ENCODE measurements around the gene PRDM16.
"Not testable (repeated sequence)": the region's sequence is repeated elsewhere in the genome, so short reads cannot be mapped to it uniquely, and the experiment has no call there.

Gene PRDM16

DNA sequence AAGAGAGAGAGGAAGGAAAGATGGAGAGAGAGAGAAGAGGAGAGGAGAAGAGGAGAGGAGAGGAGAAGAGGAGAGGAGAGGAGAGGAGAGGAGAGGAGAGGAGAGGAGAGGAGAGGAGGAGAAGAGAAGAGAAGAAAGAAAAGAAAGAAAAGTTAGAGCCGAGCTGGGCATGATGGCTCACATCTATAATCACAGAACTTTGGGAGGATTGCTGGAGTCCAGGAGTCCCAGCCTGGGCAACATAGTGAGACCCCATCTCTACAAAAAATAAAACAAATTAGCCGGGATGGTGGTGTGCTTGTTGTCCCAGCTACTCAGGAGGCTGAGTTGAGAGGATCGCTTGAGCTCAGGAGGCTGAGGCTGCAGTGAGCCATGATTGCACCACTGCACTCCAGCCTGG, 171.0 kb downstream of the PRDM16 start:
- not testable (repeated sequence) for H3K9me3 ChIP-seq (ENCODE audit: control insufficient read depth in 2 of 2, low read length in 2 of 2); H3K27ac ChIP-seq (ENCODE audit: low read depth in 2 of 2, low read length in 2 of 2); H3K4me1 ChIP-seq (ENCODE audit: control insufficient read depth in 2 of 2, insufficient read depth in 2 of 2, low read length in 2 of 2); H3K36me3 ChIP-seq (ENCODE audit: control insufficient read depth in 2 of 2, insufficient read depth in 2 of 2, low read length in 2 of 2); H3K9ac ChIP-seq (ENCODE audit: low read depth in 1 of 2, low read length in 2 of 2); H3K27me3 ChIP-seq (ENCODE audit: control insufficient read depth in 2 of 2, insufficient read depth in 2 of 2, low read length in 2 of 2); H3K4me3 ChIP-seq (ENCODE audit: low read length in 2 of 2)

DNA sequence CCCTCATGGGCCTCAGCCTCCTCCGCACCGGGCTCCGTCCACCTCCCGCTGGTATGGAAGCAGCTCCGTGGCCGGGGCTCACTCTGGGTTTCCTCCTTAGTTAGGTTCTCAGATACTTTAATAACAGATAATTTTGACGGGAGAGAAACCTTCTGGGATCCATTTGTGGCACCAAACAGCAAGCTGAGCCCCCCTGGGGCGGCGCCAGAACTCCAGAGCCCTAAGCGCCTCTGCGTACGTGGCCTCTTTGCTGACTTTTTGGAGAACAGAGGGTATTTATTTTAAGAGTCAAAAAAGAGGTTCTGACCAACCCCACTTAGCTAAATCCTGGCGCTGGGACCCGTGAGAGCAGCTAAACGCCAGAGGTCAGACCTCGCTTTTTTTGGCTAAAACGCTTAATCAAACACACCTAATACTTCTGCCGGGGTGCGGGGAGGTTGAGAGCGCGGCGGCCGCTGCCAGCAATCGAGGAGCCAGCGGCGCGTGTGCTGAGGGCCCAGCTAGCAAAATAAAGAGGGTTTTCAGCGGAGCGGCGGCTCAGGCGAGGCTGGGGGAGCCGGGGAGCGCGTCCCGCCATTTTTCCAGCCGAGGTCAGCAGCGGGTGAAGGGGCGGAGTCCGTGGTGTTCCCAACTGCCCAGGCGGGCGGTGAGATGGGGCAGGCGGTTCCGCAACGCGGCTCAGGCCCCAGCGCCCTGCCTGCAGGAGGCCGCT, 171.7 kb downstream of the PRDM16 start:
- no peak overlapping the region for H3K4me3 ChIP-seq (ENCODE audit: low read length in 2 of 2)
- H3K27ac ChIP-seq (ENCODE audit: low read depth in 2 of 2, low read length in 2 of 2) = no peak overlapping the region
- no peaks in the 10 kb centered on the region for H3K27me3 ChIP-seq (ENCODE audit: control insufficient read depth in 2 of 2, insufficient read depth in 2 of 2, low read length in 2 of 2)
- no peaks in the 10 kb centered on the region for H3K9me3 ChIP-seq (ENCODE audit: control insufficient read depth in 2 of 2, low read length in 2 of 2)
- no peaks in the 10 kb centered on the region for H3K4me1 ChIP-seq (ENCODE audit: control insufficient read depth in 2 of 2, insufficient read depth in 2 of 2, low read length in 2 of 2)
- H3K36me3 ChIP-seq (ENCODE audit: control insufficient read depth in 2 of 2, insufficient read depth in 2 of 2, low read length in 2 of 2) = no peaks in the 10 kb centered on the region
- no peak overlapping the region for H3K9ac ChIP-seq (ENCODE audit: low read depth in 1 of 2, low read length in 2 of 2)

DNA sequence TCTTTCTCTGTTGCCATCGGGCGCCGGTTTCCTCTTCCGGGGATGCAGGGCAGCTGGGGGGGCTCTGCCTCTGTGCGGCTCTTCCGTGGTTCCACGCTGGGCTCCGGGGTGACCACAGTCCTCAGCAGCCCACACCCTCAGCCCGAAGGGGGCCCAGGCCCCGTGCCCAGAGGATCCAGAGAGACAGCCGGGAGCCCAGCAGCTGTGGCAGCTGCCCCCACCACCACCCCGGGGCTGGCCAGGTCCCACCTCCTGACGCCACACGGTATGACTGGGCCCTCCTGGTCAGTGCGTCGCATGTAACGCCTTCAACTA, 172.2 kb downstream of the PRDM16 start:
- Histone ChIP-seq H3K9me3 (ENCODE audit: control insufficient read depth in 2 of 2, low read length in 2 of 2) (no peaks in the 10 kb centered on the region), H3K36me3 (ENCODE audit: control insufficient read depth in 2 of 2, insufficient read depth in 2 of 2, low read length in 2 of 2) (no peaks in the 10 kb centered on the region), H3K4me3 (ENCODE audit: low read length in 2 of 2) (no peak overlapping the region), H3K9ac (ENCODE audit: low read depth in 1 of 2, low read length in 2 of 2) (no peak overlapping the region), H3K27me3 (ENCODE audit: control insufficient read depth in 2 of 2, insufficient read depth in 2 of 2, low read length in 2 of 2) (no peaks in the 10 kb centered on the region), H3K4me1 (ENCODE audit: control insufficient read depth in 2 of 2, insufficient read depth in 2 of 2, low read length in 2 of 2) (no peaks in the 10 kb centered on the region), H3K27ac (ENCODE audit: low read depth in 2 of 2, low read length in 2 of 2) (no peak overlapping the region)

DNA sequence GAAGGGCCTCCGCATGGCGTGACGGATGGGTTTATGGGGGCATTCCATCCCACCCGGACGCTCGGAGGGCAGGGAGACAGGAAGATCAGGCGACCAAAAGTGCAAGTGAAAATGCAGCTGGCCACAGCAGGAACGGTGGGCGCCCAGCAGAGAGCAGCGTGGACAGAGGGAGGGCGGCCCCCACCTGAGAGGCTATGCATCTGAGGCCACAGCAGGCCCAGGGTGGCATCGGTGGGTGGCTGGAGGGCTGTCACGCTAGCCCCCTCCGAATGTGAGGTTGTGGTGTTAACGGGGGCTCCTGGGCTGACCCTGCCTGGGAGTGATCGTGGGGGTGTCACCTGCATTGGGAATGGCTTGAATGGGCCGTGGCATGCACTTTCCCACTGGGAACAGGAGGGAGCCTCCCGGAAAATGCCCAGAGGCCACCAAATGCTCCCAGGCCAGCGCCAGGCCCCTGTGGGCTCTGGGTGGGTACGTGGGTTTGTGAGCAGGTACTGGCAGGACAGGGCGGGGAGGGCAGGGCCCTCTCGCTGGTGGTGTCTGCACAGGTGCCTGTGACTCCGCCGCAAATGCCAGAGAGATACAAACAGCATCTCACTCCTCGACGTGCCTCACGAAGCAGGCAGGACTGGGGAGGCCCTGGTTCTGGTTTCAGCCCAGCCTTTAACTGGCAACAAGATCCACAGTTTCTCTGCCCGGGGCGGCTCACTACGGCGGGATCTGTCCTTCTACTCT, 172.8 kb downstream of the PRDM16 start:
- Histone ChIP-seq H3K36me3 (ENCODE audit: control insufficient read depth in 2 of 2, insufficient read depth in 2 of 2, low read length in 2 of 2) (no peaks in the 10 kb centered on the region), H3K9ac (ENCODE audit: low read depth in 1 of 2, low read length in 2 of 2) (no peak overlapping the region), H3K9me3 (ENCODE audit: control insufficient read depth in 2 of 2, low read length in 2 of 2) (no peaks in the 10 kb centered on the region), H3K27ac (ENCODE audit: low read depth in 2 of 2, low read length in 2 of 2) (no peak overlapping the region), H3K27me3 (ENCODE audit: control insufficient read depth in 2 of 2, insufficient read depth in 2 of 2, low read length in 2 of 2) (peaks cover 0 to 4% of the 10 kb centered on the region in 2 donors), H3K4me1 (ENCODE audit: control insufficient read depth in 2 of 2, insufficient read depth in 2 of 2, low read length in 2 of 2) (no peaks in the 10 kb centered on the region), H3K4me3 (ENCODE audit: low read length in 2 of 2) (no peak overlapping the region)

DNA sequence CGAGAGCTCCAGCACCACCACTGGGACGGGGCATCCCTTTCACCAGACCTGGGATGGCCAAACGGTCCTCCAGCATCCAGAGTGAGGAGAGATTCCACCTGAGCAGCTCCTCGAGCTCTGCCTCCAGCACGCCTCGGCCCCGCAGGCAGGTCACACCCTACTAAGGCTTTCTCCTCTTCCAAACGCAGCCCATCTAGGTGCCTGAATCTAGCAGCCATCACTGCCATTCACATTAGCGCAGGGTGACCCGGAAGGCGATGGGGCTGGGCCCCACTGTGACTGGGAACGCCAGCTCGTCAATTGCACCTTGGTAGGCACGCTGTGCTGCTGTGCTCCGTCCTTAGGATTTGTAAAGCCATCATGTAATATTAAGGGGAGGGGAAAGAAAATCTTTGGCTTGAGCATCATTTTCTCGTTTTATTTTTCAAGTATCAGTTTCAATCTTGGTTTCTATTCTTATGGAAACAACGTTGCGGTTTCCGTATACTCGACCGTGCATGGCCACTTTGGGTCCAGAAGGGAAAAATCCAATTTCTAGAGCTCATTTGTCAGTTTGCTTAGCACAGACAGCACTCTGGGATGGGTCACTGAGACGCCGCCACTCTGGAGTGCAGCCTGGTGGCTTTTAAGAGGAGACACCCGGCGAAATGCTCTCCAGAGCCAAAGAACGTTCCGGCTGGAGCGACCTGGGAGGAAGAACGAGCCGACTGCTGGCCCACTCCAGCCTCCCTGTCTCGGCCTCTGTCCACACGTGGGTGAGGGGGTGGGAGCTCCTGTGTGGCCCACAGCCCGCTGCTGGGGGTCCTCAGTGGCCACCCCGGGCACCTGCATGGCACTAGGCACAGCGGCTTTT, 173.6 kb downstream of the PRDM16 start:
- Histone ChIP-seq H3K9me3 (ENCODE audit: control insufficient read depth in 2 of 2, low read length in 2 of 2) (no peaks in the 10 kb centered on the region), H3K4me3 (ENCODE audit: low read length in 2 of 2) (no peak overlapping the region), H3K36me3 (ENCODE audit: control insufficient read depth in 2 of 2, insufficient read depth in 2 of 2, low read length in 2 of 2) (no peaks in the 10 kb centered on the region), H3K27ac (ENCODE audit: low read depth in 2 of 2, low read length in 2 of 2) (no peak overlapping the region), H3K4me1 (ENCODE audit: control insufficient read depth in 2 of 2, insufficient read depth in 2 of 2, low read length in 2 of 2) (no peaks in the 10 kb centered on the region), H3K27me3 (ENCODE audit: control insufficient read depth in 2 of 2, insufficient read depth in 2 of 2, low read length in 2 of 2) (peaks cover 0 to 5% of the 10 kb centered on the region in 2 donors), H3K9ac (ENCODE audit: low read depth in 1 of 2, low read length in 2 of 2) (no peak overlapping the region)

DNA sequence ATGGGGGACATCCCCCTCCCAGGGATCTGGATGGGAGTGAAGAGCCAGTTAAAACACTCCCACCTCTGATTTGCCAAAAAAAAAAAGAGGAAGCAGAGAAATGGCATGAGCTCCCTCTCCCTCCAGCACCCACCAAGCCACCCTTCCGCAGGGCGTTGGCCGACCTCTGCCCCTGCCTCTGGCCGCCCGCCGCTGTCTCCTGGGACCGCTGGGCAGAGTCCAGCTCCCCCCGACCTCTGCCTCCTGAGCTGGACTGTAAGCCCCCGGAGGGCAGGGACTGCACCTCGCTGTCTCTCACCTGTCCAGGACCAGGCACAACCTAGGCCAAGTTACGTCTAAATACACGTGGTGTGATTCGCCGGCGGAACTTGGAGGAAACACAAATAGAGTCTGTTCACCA, 174.3 kb downstream of the PRDM16 start:
- H3K4me3 ChIP-seq (ENCODE audit: low read length in 2 of 2) = no peak overlapping the region
- H3K4me1 ChIP-seq (ENCODE audit: control insufficient read depth in 2 of 2, insufficient read depth in 2 of 2, low read length in 2 of 2) = no peaks in the 10 kb centered on the region
- H3K36me3 ChIP-seq (ENCODE audit: control insufficient read depth in 2 of 2, insufficient read depth in 2 of 2, low read length in 2 of 2) = no peaks in the 10 kb centered on the region
- no peak overlapping the region for H3K9ac ChIP-seq (ENCODE audit: low read depth in 1 of 2, low read length in 2 of 2)
- no peaks in the 10 kb centered on the region for H3K9me3 ChIP-seq (ENCODE audit: control insufficient read depth in 2 of 2, low read length in 2 of 2)
- H3K27me3 ChIP-seq (ENCODE audit: control insufficient read depth in 2 of 2, insufficient read depth in 2 of 2, low read length in 2 of 2) = peaks cover 0 to 5% of the 10 kb centered on the region in 2 donors
- no peak overlapping the region for H3K27ac ChIP-seq (ENCODE audit: low read depth in 2 of 2, low read length in 2 of 2)

DNA sequence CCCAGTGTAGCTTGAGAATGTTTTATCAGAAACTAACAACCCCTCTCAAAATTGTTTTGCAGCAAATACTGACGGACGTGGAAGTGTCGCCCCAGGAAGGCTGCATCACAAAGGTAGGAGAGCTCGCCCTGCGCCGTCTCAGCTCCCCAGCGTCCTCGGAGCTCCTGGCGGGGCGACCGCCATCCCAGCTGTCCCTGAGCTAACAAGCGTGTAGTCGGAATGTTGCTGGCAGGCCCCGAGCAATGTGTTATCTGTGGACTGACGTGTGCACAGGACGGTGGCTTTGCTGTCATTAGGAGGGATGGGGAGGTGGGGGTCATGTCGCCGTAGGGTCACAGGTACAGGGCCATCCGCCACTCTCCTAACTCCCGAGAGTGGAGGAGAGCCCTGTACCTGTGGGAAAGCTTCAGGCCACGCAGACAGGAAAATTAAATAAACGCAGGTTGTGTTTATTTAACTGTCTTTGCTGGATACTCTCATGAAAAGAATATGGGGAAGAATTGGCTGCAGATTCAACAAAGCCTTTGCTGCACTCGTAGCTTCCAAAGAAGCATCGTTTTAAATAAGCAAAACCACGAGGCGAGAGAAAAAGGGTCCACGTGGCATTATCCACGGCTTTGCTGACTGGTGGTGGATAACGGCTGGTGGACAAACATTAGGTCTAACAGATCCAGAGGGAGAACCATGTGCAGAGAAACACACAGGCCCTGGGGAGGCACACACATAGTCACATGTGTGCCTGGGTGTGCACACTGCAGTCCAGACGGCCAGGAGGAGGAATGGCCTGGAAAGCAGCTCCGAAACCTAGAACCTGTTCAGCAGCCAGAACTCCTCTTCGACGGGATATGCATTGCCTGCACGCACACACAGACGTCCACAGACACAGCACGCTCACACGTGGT, 175.3 kb downstream of the PRDM16 start:
- Histone ChIP-seq H3K9me3 (ENCODE audit: control insufficient read depth in 2 of 2, low read length in 2 of 2) (no peaks in the 10 kb centered on the region), H3K4me3 (ENCODE audit: low read length in 2 of 2) (no peak overlapping the region), H3K4me1 (ENCODE audit: control insufficient read depth in 2 of 2, insufficient read depth in 2 of 2, low read length in 2 of 2) (no peaks in the 10 kb centered on the region), H3K36me3 (ENCODE audit: control insufficient read depth in 2 of 2, insufficient read depth in 2 of 2, low read length in 2 of 2) (no peaks in the 10 kb centered on the region), H3K27ac (ENCODE audit: low read depth in 2 of 2, low read length in 2 of 2) (no peak overlapping the region), H3K27me3 (ENCODE audit: control insufficient read depth in 2 of 2, insufficient read depth in 2 of 2, low read length in 2 of 2) (peaks cover 0 to 5% of the 10 kb centered on the region in 2 donors), H3K9ac (ENCODE audit: low read depth in 1 of 2, low read length in 2 of 2) (no peak overlapping the region)

DNA sequence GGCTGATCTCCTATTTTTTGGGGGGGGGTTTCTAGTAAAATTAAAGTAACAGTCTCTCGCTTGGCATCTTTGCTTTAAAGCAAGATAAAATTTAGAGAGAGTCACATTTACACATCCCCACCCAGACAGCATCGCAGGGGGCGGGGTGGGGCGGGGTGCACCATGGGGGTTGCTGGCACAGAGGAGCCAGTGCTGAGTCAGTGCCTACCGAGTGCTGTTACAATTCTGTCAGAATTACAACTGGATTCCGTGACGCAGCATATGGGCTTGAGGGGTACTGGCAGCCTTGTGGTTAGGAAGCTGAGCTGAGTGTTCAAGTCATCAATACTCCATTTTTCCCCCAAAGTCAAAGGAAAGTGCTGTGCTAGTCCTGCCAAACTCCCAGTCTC, 175.9 kb downstream of the PRDM16 start:
- H3K27ac ChIP-seq (ENCODE audit: low read depth in 2 of 2, low read length in 2 of 2) = no peak overlapping the region
- H3K4me1 ChIP-seq (ENCODE audit: control insufficient read depth in 2 of 2, insufficient read depth in 2 of 2, low read length in 2 of 2) = peaks cover 1% of the 10 kb centered on the region in 2 donors
- no peaks in the 10 kb centered on the region for H3K36me3 ChIP-seq (ENCODE audit: control insufficient read depth in 2 of 2, insufficient read depth in 2 of 2, low read length in 2 of 2)
- H3K9ac ChIP-seq (ENCODE audit: low read depth in 1 of 2, low read length in 2 of 2) = no peak overlapping the region
- H3K27me3 ChIP-seq (ENCODE audit: control insufficient read depth in 2 of 2, insufficient read depth in 2 of 2, low read length in 2 of 2) = peaks cover 0 to 5% of the 10 kb centered on the region in 2 donors
- no peak overlapping the region for H3K4me3 ChIP-seq (ENCODE audit: low read length in 2 of 2)
- H3K9me3 ChIP-seq (ENCODE audit: control insufficient read depth in 2 of 2, low read length in 2 of 2) = no peaks in the 10 kb centered on the region

DNA sequence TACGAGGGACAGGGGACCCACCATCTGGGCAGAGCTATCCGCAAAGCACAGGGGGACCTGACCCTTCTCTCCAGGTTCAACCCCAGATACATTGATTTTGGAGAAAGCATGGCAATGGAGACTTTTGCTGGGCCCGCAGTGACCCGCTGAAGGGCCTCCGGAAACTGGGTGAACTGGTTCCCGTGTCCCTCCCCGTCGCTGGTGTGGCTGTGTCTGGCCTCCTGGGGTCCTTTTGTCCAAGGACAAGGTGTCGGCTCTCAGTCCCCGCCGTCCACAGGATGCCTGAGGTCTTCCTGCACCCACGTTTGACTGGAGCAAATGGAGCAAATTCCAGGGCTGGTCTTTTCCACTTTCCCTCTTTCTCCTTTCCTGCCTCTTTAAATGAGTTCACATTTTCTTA, 176.3 kb downstream of the PRDM16 start:
- H3K27me3 ChIP-seq (ENCODE audit: control insufficient read depth in 2 of 2, insufficient read depth in 2 of 2, low read length in 2 of 2) = peaks cover 0 to 5% of the 10 kb centered on the region in 2 donors
- H3K36me3 ChIP-seq (ENCODE audit: control insufficient read depth in 2 of 2, insufficient read depth in 2 of 2, low read length in 2 of 2) = no peaks in the 10 kb centered on the region
- H3K4me3 ChIP-seq (ENCODE audit: low read length in 2 of 2) = no peak overlapping the region
- H3K9ac ChIP-seq (ENCODE audit: low read depth in 1 of 2, low read length in 2 of 2) = no peak overlapping the region
- H3K9me3 ChIP-seq (ENCODE audit: control insufficient read depth in 2 of 2, low read length in 2 of 2) = no peaks in the 10 kb centered on the region
- H3K4me1 ChIP-seq (ENCODE audit: control insufficient read depth in 2 of 2, insufficient read depth in 2 of 2, low read length in 2 of 2) = peaks cover 3 to 5% of the 10 kb centered on the region in 2 donors
- H3K27ac ChIP-seq (ENCODE audit: low read depth in 2 of 2, low read length in 2 of 2) = no peak overlapping the region

Data from mucosa of rectum (tissue), 2 donors.